HG03457 (cell line): ENCODE results near the gene IGSF21.

Experiments used
- ATAC-seq: cut with Tn5 transposase; IDR thresholded peaks from one replicate; pipeline ENCODE4 v1.9.1; 2021; ENCODE audit warnings: moderate number of reproducible peaks; ENCODE audit not compliant: unreplicated experiment

IGSF21 gene

DNA sequence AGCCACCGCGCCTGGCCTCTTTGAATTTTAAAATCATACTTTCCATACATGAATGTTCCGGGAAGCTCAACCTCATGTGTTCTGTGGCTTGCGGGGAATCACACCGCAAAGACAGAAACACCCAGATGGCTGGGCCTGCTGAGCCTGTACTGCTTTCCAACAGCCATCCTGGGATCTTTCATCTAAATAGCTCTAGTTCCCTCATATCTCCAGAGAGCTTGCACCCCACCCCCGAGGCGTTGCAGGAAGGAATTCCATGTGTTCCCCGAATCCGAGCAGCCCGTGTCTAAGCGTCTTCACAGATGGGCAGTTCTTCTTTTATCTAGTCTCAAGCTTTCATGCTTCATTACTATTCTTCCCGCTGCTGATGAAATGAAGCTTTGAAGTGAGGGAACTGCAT is 66.4 kb downstream of the IGSF21 start:
- no peak for ATAC-seq

DNA sequence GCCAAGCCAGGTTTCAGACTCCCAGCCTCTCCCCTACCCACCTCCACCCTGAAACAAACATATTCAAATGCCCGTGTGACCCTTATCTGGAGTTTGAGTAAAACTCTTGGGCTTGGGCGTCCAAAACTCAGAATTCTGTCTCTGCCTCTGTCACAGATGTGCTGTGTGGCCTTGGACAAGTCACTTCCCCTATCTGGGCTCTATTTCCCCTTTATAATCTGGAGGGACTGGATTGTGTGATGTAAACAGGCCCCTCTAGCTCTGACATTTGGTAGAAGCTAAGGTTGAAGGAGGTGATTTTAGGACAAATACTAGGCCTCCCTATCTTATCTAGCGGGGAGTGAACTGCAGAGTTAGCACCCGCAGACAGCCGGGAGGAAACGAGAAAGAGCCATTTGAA is 67.5 kb downstream of the IGSF21 start:
- no peak for ATAC-seq

DNA sequence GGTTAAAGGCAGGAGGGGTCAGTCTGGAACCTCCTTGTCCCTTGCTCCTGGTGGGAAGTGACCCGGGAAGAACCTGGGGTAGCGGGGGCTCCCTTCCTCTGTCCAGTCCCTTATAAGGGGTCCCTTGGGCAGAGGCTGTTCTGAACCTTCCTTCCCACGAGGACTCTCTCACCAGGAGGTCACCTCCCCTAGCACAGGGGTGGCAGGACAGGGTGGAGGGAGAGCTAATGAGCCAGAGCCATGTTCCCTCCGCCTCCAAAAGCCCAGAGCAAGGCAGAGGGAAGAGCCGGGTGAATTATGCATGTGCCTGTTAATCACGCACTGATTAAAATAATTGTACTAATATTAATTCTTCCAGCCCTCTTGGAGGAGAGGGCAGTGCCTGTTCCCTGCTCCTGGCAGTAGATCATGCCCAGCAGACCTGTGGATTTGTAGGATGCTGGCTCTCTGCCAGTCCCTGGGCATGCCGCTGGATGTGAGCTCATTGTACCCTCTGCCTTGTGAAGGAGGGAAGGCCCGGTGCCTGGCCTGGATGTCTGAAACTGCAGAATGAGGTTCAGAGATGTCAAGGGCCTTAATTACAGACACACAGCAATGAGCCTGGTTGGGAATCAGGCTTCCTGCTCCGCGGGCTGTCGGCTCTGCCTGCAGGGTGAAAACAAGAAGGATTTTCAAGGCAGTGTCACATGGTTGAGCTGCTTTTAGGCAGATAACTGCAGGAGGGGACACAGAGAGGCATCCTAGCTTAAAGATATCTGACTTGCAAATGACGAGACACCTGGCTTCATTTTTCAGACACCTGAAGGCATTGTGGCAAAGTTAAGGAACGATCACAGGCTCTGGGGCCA is 68.2 kb downstream of the IGSF21 start:
- ATAC-seq, result no peak

DNA sequence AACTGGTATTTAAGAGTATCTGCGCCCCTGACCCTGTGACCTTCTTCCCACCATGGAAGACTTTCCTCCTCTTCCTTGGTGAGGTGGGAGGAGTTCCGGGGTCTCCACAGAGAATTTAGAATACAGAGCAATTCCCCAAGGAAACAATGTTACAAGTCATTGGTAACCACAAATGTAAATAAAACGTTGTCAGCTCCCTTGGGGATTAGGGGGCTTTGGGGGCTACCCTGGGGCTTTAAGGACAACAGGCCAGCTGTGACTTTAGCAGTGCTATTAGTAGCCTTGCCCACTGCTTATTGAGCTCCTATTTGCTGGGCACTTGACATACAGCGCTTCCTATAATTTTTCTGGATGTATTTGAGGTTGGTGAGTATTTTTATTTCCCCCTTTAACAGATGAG is 69.0 kb downstream of the IGSF21 start:
- ATAC-seq, result no peak

DNA sequence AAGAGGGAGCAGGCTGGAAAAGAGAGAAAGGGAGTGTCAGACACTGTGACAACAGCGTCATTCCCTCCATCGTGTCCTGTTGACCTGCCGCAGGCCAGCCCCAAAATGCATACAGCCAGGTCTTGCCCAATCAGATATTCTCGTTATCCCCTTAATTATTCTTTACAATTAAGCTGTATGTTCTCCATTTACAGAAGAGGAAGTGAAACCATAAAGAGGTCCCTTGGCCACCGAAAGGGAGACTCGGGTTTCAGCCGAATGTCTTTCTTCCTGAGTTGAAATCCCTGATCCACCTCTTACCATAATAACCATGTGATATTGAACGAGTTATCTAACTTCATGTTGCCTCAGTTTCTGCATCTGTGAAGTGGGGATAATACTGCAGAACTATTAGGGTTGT is 70.5 kb downstream of the IGSF21 start:
- ATAC-seq, result no peak

DNA sequence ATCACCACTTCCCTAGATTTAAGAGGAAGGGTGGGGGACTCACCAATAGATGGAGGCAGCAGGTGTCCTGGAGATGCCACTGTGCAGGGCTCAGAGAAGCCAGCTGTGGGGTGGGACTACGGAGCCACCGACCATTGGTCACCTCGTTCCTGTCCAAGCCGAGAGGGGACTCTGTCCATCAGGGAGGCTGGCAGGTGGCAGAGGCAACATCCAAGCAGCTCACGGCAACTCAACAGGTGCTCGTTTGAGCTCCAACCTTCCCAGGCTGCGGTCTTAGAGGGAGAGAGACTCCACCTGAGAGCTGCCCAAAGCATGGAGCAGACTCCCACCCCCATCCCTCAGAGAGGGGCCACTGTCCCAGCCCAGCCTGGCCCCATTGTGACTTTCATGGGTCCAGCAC is 71.4 kb downstream of the IGSF21 start:
- no peak for ATAC-seq

DNA sequence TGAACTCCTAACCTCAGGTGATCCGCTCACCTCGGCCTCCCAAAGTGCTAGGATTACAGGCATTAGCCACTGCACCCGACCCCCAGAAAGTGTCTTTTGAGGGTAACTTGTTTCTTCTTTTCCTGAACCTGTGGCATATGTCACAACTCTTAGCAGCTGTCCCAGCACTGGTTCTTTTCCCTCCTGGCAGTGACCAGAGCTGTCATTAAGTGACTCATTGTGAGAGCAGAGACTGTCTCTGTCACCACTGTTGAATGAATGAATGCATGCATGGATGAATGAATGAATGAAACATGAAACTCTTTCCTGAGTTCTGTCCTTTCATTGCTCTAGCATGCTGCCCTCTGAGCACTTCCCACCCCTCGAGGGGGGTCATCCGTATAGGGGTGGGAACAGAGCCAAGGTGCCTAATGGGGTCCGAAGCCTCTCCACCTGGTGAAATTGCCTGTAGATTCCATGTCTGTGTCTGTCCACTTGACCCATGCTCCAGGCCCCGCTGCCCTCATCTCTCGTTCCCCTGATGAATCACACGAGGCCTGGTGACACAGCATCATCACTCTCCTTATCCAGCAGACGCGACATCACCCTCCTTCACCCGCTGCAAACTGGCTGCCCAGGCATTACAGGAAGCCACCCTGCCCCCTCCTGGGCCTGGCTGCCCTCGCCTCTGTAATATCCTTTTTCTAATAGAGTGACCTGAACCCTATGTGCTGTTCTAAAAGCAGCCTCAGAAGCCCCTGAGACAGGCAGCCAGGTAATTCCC is 75.0 kb downstream of the IGSF21 start:
- ATAC-seq, result no peak

DNA sequence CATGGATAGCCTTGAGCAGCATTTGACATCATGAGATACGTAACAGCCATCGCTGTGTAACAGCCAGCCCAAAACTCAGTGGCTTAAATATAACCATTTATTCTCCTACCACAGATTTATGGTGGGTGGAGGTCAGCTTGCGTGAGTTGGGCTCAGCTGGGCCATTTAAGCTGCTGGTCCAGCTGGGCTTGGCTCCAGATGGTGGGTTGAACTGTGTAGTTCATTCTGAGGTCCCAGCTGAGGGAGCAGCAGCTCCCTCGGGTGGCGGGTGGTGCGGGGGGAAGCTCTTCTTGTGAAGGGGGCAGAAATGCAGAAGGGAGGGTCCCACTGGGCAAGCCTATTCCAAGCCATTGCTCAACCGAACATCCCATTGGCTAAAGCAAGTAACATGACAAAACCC is 75.9 kb downstream of the IGSF21 start:
- no peak for ATAC-seq

DNA sequence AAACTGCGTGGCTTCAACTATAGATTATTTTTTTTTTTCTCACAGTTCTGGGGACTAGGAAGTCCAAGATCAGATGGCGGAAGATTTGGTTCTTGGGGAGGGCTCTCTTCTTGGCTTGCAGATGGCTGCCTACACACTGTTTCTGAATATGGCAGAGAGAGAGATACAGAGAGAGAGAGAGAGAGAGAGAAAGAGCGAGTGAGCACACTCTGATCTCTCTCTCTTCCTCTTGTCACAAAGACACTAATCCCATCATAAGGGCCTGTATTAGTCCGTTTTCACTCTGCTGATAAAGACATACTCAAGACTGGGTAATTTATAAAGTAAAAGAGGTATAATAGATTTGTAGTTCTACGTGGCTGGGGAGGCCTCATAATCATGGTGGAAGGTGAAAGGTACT is 79.5 kb downstream of the IGSF21 start:
- no peak for ATAC-seq

DNA sequence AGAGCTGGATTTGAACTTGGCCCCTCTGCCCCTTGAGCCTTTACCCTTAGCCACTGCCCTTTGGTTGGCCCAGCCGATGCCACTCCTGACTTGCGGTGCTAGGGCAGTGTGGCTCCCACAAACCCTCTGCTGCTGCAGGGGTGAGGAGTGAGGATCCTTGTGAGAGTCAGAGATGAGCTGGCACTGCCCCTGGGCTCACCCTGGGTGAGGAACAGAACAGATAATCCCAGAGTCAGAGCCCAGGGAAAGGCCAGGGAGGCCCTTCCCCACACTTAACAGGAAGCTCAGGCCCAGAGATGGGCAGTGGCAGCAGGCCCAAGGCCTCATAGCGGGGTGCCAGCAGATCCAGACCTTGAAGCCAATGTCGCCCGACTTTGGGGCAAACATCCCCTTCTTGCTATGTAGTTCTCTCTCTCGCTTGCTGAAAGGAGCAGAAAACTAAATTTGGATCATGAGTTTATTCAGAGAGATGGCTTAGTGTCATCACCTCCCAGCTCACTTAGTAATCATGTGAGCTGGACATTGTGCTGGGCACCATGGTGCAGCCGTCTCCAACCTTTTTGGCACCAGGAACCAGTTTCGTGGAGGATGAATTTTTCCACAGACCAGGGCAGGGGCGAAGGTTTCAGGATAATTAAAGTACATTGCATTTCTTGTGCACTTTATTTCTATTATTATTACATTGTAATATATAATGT is 81.4 kb downstream of the IGSF21 start:
- no peak for ATAC-seq

DNA sequence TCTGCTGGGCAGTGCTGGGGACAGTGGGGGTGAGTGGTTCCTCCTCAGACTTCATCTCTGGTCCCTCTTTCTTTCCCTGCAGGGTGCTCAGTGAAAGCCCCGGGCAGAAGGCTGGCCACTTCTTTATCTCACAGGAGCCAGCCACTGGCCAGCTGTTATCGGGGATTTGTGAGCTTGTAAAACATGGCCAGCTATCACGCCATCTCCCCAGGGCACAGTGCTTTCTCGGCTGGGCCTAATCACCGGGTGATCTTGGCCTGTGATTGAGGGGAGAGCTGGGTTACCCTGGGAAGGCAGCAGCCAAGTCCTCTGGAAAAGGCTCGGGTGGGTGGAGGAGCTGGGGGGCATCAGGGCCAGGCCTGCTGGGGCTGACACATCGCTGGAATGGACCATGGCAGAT is 83.0 kb downstream of the IGSF21 start:
- no peak for ATAC-seq

DNA sequence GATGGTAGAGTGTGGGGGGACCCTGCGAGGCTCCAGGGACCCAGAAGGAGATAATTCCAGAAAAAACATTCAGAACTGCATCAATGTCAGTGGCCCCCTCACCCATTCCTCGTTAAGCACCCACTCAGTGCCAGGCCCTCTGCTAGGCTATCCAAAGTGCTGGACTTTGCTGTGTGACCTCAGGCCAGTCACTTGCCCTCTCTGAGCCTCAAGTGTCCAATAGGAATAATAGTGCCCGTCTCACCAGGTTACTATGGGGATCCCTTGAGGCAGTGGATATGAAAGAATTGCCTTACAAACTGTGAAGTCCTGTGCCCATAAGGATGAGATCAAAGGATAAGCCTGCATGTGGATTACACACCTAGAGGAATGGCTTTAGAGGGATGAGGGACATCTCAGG is 83.4 kb downstream of the IGSF21 start:
- no peak for ATAC-seq

DNA sequence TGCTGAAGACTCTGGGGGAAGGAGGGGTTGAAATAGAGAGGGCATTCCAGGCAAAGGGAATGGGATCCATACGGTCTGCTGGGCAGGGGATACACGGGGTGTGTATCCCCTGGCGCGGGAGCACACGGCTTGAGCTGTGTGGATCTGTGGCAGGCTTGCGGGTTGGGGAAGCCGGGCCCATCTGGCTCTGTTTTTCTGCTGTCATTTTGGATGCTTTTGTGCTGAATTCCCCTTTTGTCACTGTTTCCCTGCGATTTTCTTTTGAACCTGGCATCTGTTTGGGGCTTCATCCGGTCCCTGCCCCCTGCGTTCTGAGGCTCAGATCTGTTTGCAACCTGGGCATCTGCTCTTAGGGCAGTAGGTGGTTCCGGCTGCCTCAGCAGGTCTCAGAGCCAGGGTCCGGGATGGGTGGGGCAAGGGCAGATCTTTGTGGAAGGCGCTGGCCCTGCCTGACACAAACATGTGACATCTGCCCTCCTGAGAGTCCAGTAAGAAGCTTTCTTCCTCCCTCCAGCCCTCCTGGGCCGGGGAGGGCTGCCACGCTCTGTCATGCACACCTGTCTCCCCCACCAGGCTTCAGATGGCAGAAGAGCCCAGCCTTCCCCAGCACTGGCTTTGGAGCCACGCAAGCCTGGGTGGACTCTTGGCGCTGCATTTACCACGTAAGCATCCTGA is 84.0 kb downstream of the IGSF21 start:
- no peak for ATAC-seq

DNA sequence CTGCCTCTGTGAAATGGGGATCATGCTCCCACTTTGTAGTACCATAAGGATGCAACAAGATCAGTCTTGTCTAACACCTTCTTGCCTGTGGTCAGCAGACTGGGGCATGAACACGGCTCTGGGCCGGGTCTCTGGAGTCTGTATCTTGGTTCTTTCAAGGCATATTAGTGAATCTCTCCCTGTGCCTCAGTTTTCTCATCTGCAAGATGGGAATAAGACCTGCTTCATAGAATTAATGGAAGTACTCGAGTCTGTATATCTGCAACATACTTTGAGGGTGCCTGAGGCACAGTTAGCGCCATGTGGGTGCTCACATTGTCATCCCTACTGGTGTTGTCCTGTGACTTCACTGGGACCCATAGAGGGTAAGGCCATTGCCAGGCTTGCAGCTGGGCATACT is 84.6 kb downstream of the IGSF21 start:
- no peak for ATAC-seq

DNA sequence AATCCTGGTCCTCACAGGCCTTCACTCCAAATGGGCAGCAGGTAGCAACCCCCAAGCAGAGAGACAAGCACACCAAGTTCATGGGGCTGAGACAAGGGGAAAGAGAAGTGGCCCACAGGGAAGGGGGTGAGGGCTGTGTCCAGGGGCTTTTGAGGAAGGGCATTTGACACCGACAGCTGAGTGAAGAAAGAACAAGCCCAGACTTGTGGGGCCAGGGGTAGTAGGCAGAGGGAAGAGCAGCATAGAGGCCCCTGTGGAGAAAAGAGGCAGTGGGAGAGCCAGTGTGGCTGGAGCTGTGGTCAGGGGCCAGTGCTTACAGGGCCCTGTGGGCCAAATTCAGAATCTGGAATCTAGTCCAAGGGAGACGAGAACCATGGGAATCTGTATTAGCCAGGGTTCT is 85.4 kb downstream of the IGSF21 start:
- no peak for ATAC-seq

DNA sequence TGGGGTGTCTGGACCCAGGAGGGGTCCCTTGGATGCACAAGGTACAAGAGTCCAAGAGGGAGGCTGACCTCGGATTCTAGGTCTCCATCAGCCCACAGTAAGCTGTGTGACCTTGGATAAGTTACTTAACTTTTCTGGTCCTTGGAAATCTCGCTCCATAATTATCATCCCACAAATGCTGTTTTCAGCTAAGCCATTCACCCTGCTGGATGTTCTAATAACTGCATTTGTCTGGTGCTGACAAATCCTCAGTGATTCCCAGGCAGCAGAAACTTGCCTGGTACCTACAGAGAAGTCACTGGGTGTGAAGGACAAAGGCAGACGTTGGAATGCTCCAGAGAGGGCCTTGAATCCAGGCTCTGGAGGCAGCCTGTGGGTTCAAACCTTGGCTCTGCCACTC is 89.7 kb downstream of the IGSF21 start:
- ATAC-seq, result no peak

DNA sequence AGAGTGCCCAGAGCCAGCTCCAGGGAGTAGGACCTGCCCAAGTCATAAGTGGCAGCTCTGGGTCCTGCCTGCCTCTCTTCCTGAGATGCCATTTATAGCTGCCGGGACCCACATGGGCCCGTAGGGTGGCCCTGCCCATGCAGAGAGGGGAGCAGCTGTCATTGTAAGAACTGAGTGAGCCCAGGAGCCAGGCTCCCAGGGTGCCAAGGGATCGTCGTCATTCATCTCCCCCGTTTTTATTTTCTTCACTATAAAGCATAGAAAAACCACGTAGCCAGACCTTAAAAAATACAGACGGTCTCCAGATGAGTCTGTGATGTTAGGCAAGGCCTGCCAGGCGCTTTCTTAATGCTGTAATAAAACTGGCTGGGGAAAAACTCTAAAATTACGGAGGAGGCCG is 90.7 kb downstream of the IGSF21 start:
- ATAC-seq, result no peak

DNA sequence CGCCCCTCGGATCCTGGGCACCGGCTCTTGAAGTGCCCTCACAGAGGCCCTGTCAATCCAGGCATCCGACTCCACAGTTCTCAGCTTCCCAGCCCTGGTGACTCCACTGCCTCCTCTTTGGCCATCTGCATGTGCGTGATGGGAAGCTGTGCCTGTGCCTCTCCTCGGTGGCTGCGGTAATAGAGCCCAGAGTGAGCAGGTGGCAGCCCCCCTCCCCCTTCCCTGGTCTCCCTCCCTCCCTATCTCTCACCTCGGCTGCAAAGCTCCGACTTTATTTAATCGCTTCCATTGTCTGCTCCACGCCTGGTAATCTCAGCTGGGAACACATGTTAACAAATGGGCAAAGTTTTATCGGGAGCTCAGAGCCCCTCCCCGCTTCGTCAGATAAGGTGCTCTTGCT is 91.9 kb downstream of the IGSF21 start:
- ATAC-seq, result no peak

DNA sequence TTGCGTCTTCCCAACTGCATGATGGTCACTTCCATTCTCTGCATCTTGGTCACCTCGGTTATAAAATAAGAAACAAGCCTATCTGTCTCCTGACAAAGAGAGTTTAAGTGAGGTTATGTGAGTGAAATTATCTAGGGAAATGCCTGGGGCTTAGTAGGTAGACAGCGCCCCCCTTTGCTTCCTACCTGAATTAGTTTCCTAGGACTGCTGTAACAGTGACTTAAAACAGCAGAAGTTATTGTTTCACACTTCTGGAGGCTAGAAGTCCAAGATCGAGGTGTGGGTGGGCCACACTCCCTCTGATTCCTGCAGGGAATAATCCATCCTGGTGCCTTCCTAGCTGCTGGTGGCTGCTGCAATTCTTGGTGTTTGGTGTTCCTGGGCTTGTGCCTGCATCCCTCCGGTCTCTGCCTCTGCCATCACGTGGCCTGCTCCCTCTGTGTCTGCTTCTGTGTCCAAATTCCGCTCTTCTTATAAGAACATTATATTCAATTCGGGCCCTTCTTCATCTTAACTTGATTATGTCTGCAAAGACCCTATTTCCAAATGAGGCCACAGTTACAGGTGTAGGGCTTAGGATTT is 92.6 kb downstream of the IGSF21 start:
- no peak for ATAC-seq

DNA sequence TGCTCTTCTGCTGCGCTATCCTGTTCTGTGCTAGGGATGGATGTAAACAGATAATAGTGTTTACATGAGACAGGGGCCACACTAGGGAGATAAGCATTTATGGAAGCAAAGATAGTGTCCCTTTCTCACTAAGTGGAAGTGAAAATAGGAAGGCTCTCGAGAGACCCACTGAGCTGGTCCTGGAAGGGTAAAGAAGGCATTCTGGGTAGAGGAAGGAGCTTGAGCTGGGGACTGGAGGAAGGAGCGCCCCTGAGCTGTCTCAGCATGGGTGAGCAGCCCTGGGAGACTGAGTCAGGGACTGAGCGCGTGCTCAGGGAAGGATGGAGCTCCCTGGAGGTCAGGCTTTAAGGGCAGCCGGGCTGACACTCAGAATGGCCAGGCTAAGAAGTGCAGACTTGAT is 93.3 kb downstream of the IGSF21 start:
- no peak for ATAC-seq
